ENCODE measurements around the gene TCERG1L. TPM values are rescaled to one million over a fixed set of nuclear protein-coding genes. Genes with fewer than 3 reads are reported as not detected.

The TCERG1L gene
- polyA plus RNA-seq, 1 of the 3 experiments (the other 2 are of a cell fraction) = not detected

- no peaks in the 10 kb centered on the region for H3K9me2 ChIP-seq
- no peaks in the 10 kb centered on the region for H3K36me3 ChIP-seq (replicated peaks in 1 of 2; ENCODE audit: control insufficient read depth in 1 of 2, insufficient read depth in 2 of 2, low read length in 1 of 2)
- H3K9ac ChIP-seq = no peak overlapping the region
- H3K4me1 ChIP-seq (ENCODE audit: control insufficient read depth in 1 of 2, insufficient read depth in 2 of 2, low read depth in 1 of 2, low read length in 1 of 2) = no peaks in the 10 kb centered on the region
- POLR2A ChIA-PET = no interaction called here
- H3K9me3 ChIP-seq = no peaks in the 10 kb centered on the region
- DNase-seq = no peak
- 8% methylated on average over 5 of the region's 5 CpGs for WGBS (ENCODE audit: low lambda C conversion rate)
- H3K4me2 ChIP-seq = no peak overlapping the region
- H3F3A ChIP-seq (replicated peaks; ENCODE audit: insufficient read depth) = no peaks in the 10 kb centered on the region
- no peaks in the 10 kb centered on the region for H3K79me2 ChIP-seq (ENCODE audit: insufficient read depth)
- TF ChIP-seq EZH2phosphoT487 (IDR thresholded peaks at IDR 0.05; ENCODE audit: borderline replicate concordance, low read depth) (no peak), NFIC (IDR thresholded peaks at IDR 0.05; ENCODE audit: borderline replicate concordance) (no peak), IRF3 (IDR thresholded peaks at IDR 0.05; ENCODE audit: low read depth, low read length) (no peak), RAD21 (IDR thresholded peaks at IDR 0.05; ENCODE audit: low read length) (no peak), NRF1 (IDR thresholded peaks at IDR 0.05; ENCODE audit: low read depth, low read length) (no peak), GABPA (IDR thresholded peaks at IDR 0.05; ENCODE audit: low read depth) (no peak), ZBTB33 (IDR thresholded peaks at IDR 0.05; ENCODE audit: borderline replicate concordance, low read depth) (no peak), RCOR1 (IDR thresholded peaks at IDR 0.05; ENCODE audit: low read length) (no peak), REST (IDR thresholded peaks at IDR 0.05; ENCODE audit: low read depth, low read length) (no peak), TAF1 (IDR thresholded peaks at IDR 0.05; ENCODE audit: borderline replicate concordance, low read depth, low read length) (no peak), TCF12 (IDR thresholded peaks at IDR 0.05) (no peak), GATA2 (CRISPR knock-in tag; IDR thresholded peaks at IDR 0.05) (no peak), USF1 (IDR thresholded peaks at IDR 0.05; ENCODE audit: borderline replicate concordance, low read depth) (no peak), YY1 (IDR thresholded peaks at IDR 0.05; ENCODE audit: low read depth) (no peak), FOXJ3 (CRISPR knock-in tag; IDR thresholded peaks at IDR 0.05) (no peak), RFX5 (IDR thresholded peaks at IDR 0.05; ENCODE audit: low read length) (no peak), MAX (IDR thresholded peaks at IDR 0.05; ENCODE audit: low read depth) (no peak), POLR2AphosphoS5 (IDR thresholded peaks at IDR 0.05; ENCODE audit: low read depth, low read length) (no peak), FOXM1 (IDR thresholded peaks at IDR 0.05; ENCODE audit: low read depth) (no peak), PBX3 (IDR thresholded peaks at IDR 0.05) (no peak)
- H3K27ac ChIP-seq (ENCODE audit: low read depth in 2 of 2, low read length in 1 of 2) = no peak overlapping the region
- H2AFZ ChIP-seq (ENCODE audit: low read depth) = no peak overlapping the region
- no peaks in the 10 kb centered on the region for H4K20me1 ChIP-seq (ENCODE audit: insufficient read depth)
- H3K4me3 ChIP-seq (ENCODE audit: low read depth in 2 of 2, low read length in 1 of 2) = no peak overlapping the region
- CTCF ChIA-PET = interaction anchor here (1.0 kb wide), 1 partner anchor 957 kb away, joined by 3 read pairs; no protein-coding TSS in a partner anchor
- H3K27me3 ChIP-seq (ENCODE audit: insufficient read depth) = no peaks in the 10 kb centered on the region
These were observed 245.7 kb downstream of the TCERG1L start for GRCh38 chr10:131065673-131066305.
